GM23338 (cell line): ENCODE results near the gene NSF.
"Not testable (repeated sequence)": the region's sequence is repeated elsewhere in the genome, so short reads cannot be mapped to it uniquely, and the experiment has no call there.

ENCODE experiments used
- ETS1 ChIP-seq: IDR thresholded peaks from 2 replicates; pipeline ENCODE4 v1.6.1; 2016; ENCODE audit warnings: antibody characterized with exemption
- EZH2 ChIP-seq: fragments of 200-600 bp; sonication (generic); IDR thresholded peaks from one replicate; pipeline ENCODE4 v1.8.0; 2017; ENCODE audit warnings: antibody characterized with exemption, mild to moderate bottlenecking, low read depth; ENCODE audit not compliant: unreplicated experiment
- POLR2AphosphoS5 ChIP-seq: IDR thresholded peaks from 2 replicates; pipeline ENCODE4 v1.6.1; 2016; ENCODE audit warnings: antibody characterized with exemption, low read depth
- TF ChIP-seq, protein P1 (sequence below), 2 experiments: fragments of 200-600 bp in 1 of 2; sonication (generic) in 1 of 2; conservative IDR thresholded peaks; 2 replicates each; pipeline versions ENCODE4 v1.5.1 to v1.6.1; 2016 to 2017; ENCODE audit warnings: antibody characterized with exemption in 2 of 2, low read depth in 2 of 2, mild to moderate bottlenecking in 2 of 2, moderate library complexity in 1 of 2

DNA sequence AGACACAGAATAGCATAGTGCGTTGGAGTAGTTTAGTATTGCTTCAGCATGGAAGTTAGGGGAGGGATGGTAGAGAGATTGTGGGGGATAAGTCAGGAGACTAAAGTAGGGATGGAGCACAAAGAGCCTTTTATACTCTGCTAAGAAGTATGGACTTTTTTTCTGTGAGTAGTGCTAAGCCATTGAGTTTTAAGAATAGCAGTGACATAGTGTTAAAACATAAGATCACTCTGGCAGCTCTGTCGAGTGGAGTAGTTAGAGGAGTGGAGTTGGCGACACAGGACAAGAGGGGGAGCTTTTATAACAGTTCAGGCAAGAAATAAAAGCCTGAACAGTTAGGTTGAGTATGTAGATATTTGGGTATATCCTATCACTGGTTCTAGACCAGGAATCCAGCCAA is 106.1 kb downstream of the NSF start:
- not testable (repeated sequence) for TF ChIP-seq POLR2AphosphoS5, ETS1, EZH2
- TF ChIP-seq, protein P1, sequence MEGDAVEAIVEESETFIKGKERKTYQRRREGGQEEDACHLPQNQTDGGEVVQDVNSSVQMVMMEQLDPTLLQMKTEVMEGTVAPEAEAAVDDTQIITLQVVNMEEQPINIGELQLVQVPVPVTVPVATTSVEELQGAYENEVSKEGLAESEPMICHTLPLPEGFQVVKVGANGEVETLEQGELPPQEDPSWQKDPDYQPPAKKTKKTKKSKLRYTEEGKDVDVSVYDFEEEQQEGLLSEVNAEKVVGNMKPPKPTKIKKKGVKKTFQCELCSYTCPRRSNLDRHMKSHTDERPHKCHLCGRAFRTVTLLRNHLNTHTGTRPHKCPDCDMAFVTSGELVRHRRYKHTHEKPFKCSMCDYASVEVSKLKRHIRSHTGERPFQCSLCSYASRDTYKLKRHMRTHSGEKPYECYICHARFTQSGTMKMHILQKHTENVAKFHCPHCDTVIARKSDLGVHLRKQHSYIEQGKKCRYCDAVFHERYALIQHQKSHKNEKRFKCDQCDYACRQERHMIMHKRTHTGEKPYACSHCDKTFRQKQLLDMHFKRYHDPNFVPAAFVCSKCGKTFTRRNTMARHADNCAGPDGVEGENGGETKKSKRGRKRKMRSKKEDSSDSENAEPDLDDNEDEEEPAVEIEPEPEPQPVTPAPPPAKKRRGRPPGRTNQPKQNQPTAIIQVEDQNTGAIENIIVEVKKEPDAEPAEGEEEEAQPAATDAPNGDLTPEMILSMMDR (conservative IDR thresholded peaks at IDR 0.05; ENCODE audit: low read depth in 2 of 2): not testable (repeated sequence)
